Natural killer cell treated with Interleukin-12 subunit alpha and Interleukin-12 subunit beta and Interleukin-15 and Interleukin-18, amount 100 ng/mL, for 72 hours (primary cell): ENCODE results near the gene ATP2B2. TPM values are rescaled to one million over a fixed set of nuclear protein-coding genes. Genes with fewer than 3 reads are reported as not detected.

Experiments
- ATAC-seq, 2 donors: fragments of 150-1000 bp; cut with Tn5 transposase in 1 of 2; sonication (Bioruptor Pico), chemical (Tn5 transposase) in 1 of 2; 2 replicates each; pipeline ENCODE4 v1.10.0; 2021
- DNase-seq: peaks from one replicate; pipeline ENCODE4 v3.0.0; 2022; ENCODE audit warnings: low spot score
- H3K27ac Mint-ChIP-seq, 2 donors: 1 replicate in 1 of 2; 2 replicates in 1 of 2; pipeline ENCODE4 v1.8.0; 2022; ENCODE audit warnings: mixed read lengths in 2 of 2, mild to moderate bottlenecking in 1 of 2, moderate library complexity in 1 of 2
- H3K27me3 Mint-ChIP-seq, 2 donors: 1 replicate in 1 of 2; 2 replicates in 1 of 2; pipeline ENCODE4 v1.8.0; 2022; ENCODE audit warnings: mixed read lengths in 2 of 2
- H3K36me3 Mint-ChIP-seq: one replicate; pipeline ENCODE4 v1.8.0; 2022; ENCODE audit warnings: mixed read lengths
- H3K4me1 Mint-ChIP-seq, 2 donors: 1 replicate in 1 of 2; 2 replicates in 1 of 2; pipeline ENCODE4 v1.8.0; 2022; ENCODE audit warnings: low read depth in 2 of 2, mixed read lengths in 2 of 2, mild to moderate bottlenecking in 1 of 2
- H3K4me3 Mint-ChIP-seq: one replicate; pipeline ENCODE4 v1.8.0; 2022; ENCODE audit warnings: mixed read lengths
- H3K9me3 Mint-ChIP-seq: 2 replicates; pipeline ENCODE4 v1.8.0; 2022; ENCODE audit warnings: mixed read lengths
- total RNA-seq, 2 donors: library from RNA; stranded (reverse); gene quantifications; one replicate each; pipeline ENCODE4 v1.2.3, GENCODE V29; 2022

The ATP2B2 gene
- total RNA-seq, 2 donors from 2014 or later: not detected

GRCh38 chr3:10280177-10280529 lies 225.2 kb downstream of the ATP2B2 start:
- H3K4me1 Mint-ChIP-seq: peaks cover 21 to 34% of the 10 kb centered on the region in 2 donors
- ATAC-seq (no peak), DNase-seq (no peak)
- peak overlapping the region in 1 of 2 donors; percentile 39 for H3K27ac Mint-ChIP-seq
- no peaks in the 10 kb centered on the region for H3K27me3 Mint-ChIP-seq
- peaks cover 5% of the 10 kb centered on the region for H3K36me3 Mint-ChIP-seq
- no peak overlapping the region for H3K4me3 Mint-ChIP-seq
- H3K9me3 Mint-ChIP-seq: no peaks in the 10 kb centered on the region

GRCh38 chr3:10279384-10280176 lies 225.8 kb downstream of the ATP2B2 start:
- Mint-ChIP-seq H3K27me3 (no peaks in the 10 kb centered on the region), H3K9me3 (no peaks in the 10 kb centered on the region), H3K27ac (peak overlapping the region in 1 of 2 donors; percentile 39), H3K4me3 (no peak overlapping the region), H3K36me3 (peaks cover 5% of the 10 kb centered on the region), H3K4me1 (peaks cover 16 to 28% of the 10 kb centered on the region in 2 donors)
- ATAC-seq (no peak), DNase-seq (no peak)

- Mint-ChIP-seq H3K4me1 (peaks cover 18 to 28% of the 10 kb centered on the region in 2 donors), H3K9me3 (no peaks in the 10 kb centered on the region), H3K27me3 (no peaks in the 10 kb centered on the region), H3K4me3 (no peak overlapping the region), H3K27ac (no peak overlapping the region), H3K36me3 (peaks cover 5% of the 10 kb centered on the region)
- ATAC-seq (no peak), DNase-seq (no peak)
These were observed 226.9 kb downstream of the ATP2B2 start for GRCh38 chr3:10278501-10278900.

- Mint-ChIP-seq H3K27me3 (no peaks in the 10 kb centered on the region), H3K4me3 (no peak overlapping the region), H3K4me1 (peaks cover 27 to 32% of the 10 kb centered on the region in 2 donors), H3K9me3 (no peaks in the 10 kb centered on the region), H3K36me3 (peaks cover 9% of the 10 kb centered on the region), H3K27ac (peak overlapping the region in 1 of 2 donors; percentile 25)
- DNase-seq: no peak
- ATAC-seq: no peak
These were observed 228.2 kb downstream of the ATP2B2 start for GRCh38 chr3:10277115-10277625.

GRCh38 chr3:10274601-10275000 lies 230.8 kb downstream of the ATP2B2 start:
- Mint-ChIP-seq H3K27ac (no peak overlapping the region), H3K27me3 (no peaks in the 10 kb centered on the region), H3K36me3 (peaks cover 7% of the 10 kb centered on the region), H3K9me3 (no peaks in the 10 kb centered on the region), H3K4me1 (peaks cover 27 to 32% of the 10 kb centered on the region in 2 donors), H3K4me3 (no peak overlapping the region)
- DNase-seq (no peak), ATAC-seq (no peak)

Other genes starting within 250 kb of the ATP2B2 start
- gene GHRL, start 212.6 kb downstream of the ATP2B2 start, total RNA-seq: under 1 TPM; 0.69 to 0.78 TPM
- 100 to 1,000 TPM; 125 to 148 TPM for gene SEC13, start 184.5 kb downstream of the ATP2B2 start, total RNA-seq